HTERT RPE-1 (cell line): Measurements from ENCODE around the gene PNPO.

Experiments used
- in situ Hi-C: fragments of 300-500 bp; cut with MboI; formaldehyde crosslinking; loops from 4 replicates; pipeline ENCODE4 v1.14.3; 2020; ENCODE audit warnings: low sequenced_read_pairs

Gene PNPO

GRCh38 chr17:47948706-47949196, 7.4 kb downstream of the PNPO start:
- in situ Hi-C loops, result no loop called here

- in situ Hi-C loops, result no loop called here
Observed at GRCh38 chr17:47949197-47949759, 7.9 kb downstream of the PNPO start.

GRCh38 chr17:47949946-47950345, 8.6 kb downstream of the PNPO start:
- in situ Hi-C loops, result no loop called here

- in situ Hi-C loops, result no loop called here
Observed at GRCh38 chr17:47950448-47950847, 9.1 kb downstream of the PNPO start.

GRCh38 chr17:47952171-47953021, 11.0 kb downstream of the PNPO start:
- in situ Hi-C loops, result no loop called here

- in situ Hi-C loops, result no loop called here
Observed at GRCh38 chr17:47953909-47954308, 12.5 kb downstream of the PNPO start.

GRCh38 chr17:47955497-47956461, 14.4 kb downstream of the PNPO start:
- in situ Hi-C loops, result no loop called here

GRCh38 chr17:47956791-47957590, 15.6 kb downstream of the PNPO start:
- in situ Hi-C loops, result no loop called here

- in situ Hi-C loops, result no loop called here
Observed at GRCh38 chr17:47957591-47958490, 16.5 kb downstream of the PNPO start, which contains the start of gene PRR15L. Gene PRR15L (minus strand): TSS chr17:47957883. CDS start chr17:47953234, 4,649 bp downstream.

GRCh38 chr17:47959825-47960655, 18.7 kb downstream of the PNPO start:
- in situ Hi-C loops, result no loop called here

- in situ Hi-C loops, result no loop called here
Observed at GRCh38 chr17:47961406-47961805, 20.0 kb downstream of the PNPO start.

GRCh38 chr17:47962901-47963300, 21.5 kb downstream of the PNPO start:
- in situ Hi-C loops, result no loop called here

GRCh38 chr17:47964856-47965255, 23.5 kb downstream of the PNPO start:
- in situ Hi-C loops, result no loop called here

GRCh38 chr17:47966079-47966519, 24.7 kb downstream of the PNPO start:
- in situ Hi-C loops, result no loop called here

- in situ Hi-C loops, result no loop called here
Observed at GRCh38 chr17:47967607-47968252, 26.4 kb downstream of the PNPO start.

GRCh38 chr17:47968836-47969235, 27.5 kb downstream of the PNPO start:
- in situ Hi-C loops, result no loop called here

GRCh38 chr17:47969930-47970724, 28.8 kb downstream of the PNPO start:
- in situ Hi-C loops, result no loop called here
